22Rv1 (cell line): ENCODE measurements around the gene CTNNA3.

Experiments used
- ZFX ChIP-seq: fragments of 450-650 bp; IDR thresholded peaks from 2 replicates; pipeline ENCODE4 v1.6.1; 2017; ENCODE audit warnings: antibody characterized with exemption, borderline replicate concordance
- TF ChIP-seq, protein P1 (sequence below): fragments of 450-650 bp; IDR thresholded peaks from 2 replicates; pipeline ENCODE4 v1.5.1; 2017; ENCODE audit warnings: mild to moderate bottlenecking

DNA sequence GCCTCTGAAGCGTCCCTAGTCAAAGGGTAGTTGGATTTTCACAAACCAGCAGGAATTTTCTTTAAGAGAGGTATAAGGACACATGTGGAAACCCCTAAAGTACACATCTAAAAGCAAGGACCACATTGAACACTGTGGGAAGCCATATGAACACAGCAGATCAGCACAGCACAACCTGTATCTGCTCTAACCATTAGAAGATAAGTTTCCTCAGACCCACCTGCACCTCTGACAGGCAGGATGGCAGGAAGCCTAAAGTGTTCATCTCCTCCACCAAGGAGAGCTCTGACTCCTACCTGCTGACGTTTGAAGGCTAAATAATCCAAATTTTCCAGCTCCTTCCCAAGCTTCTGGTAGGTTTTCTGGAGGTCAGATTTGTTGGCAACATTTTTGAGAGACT lies 174.4 kb downstream of the CTNNA3 start:
- TF ChIP-seq, protein P1, sequence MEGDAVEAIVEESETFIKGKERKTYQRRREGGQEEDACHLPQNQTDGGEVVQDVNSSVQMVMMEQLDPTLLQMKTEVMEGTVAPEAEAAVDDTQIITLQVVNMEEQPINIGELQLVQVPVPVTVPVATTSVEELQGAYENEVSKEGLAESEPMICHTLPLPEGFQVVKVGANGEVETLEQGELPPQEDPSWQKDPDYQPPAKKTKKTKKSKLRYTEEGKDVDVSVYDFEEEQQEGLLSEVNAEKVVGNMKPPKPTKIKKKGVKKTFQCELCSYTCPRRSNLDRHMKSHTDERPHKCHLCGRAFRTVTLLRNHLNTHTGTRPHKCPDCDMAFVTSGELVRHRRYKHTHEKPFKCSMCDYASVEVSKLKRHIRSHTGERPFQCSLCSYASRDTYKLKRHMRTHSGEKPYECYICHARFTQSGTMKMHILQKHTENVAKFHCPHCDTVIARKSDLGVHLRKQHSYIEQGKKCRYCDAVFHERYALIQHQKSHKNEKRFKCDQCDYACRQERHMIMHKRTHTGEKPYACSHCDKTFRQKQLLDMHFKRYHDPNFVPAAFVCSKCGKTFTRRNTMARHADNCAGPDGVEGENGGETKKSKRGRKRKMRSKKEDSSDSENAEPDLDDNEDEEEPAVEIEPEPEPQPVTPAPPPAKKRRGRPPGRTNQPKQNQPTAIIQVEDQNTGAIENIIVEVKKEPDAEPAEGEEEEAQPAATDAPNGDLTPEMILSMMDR: no peak
- TF ChIP-seq ZFX: no peak
